Right ventricle myocardium superior (tissue), 1 donor: ENCODE results near the gene S100A7A. TPM values are rescaled to one million over a fixed set of nuclear protein-coding genes. Genes with fewer than 3 reads are reported as not detected.

ENCODE experiments used
- ATAC-seq: fragments of 200-7000 bp; cut with Tn5 transposase; one replicate; pipeline ENCODE4 v1.9.1; 2020; ENCODE audit warnings: mild to moderate bottlenecking; ENCODE audit not compliant: poor library complexity
- DNase-seq: peaks from one replicate; pipeline ENCODE4 v3.0.0-alpha.2; 2020
- intact Hi-C: fragments of 100-400 bp; cut with DNase I; formaldehyde crosslinking; loops from one replicate; pipeline ENCODE4 v1.11.2; 2022
- long read RNA-seq: library from polyadenylated mRNA; unstranded; transcript quantifications from one replicate; pipeline ENCODE4 v2.0.0, GENCODE V29; 2021
- total RNA-seq: library from RNA; stranded (reverse); fragmentation: NEBNext Ultra II Directional; extraction: Animal tissue kit (Norgen Biotek cat#: 25700); gene quantifications from one replicate; pipeline ENCODE4 v1.2.1, GENCODE V29; 2021
- donor health status: DM: no; HTN: yes; CAD: no; lungs with severe emphysema.

The S100A7A gene
- not detected for total RNA-seq
- long read RNA-seq, result 0 reads

GRCh38 chr1:153415850-153416570 is at the start of gene S100A7A:
TSS of gene S100A7A (plus strand) at chr1:153416520. CDS start at chr1:153418083, 1,563 bp downstream.
- ATAC-seq (no peak), DNase-seq (no peak)
- intact Hi-C loops, result no loop called here

- intact Hi-C loops, result no loop called here
- DNase-seq, result no peak
- no peak for ATAC-seq
These were observed 49.2 kb upstream of the S100A7A start for GRCh38 chr1:153367090-153367489.

- intact Hi-C loops, result no loop called here
- DNase-seq, result no peak
- ATAC-seq, result peak; percentile 59
These were observed 47.8 kb upstream of the S100A7A start for GRCh38 chr1:153368495-153368894.

GRCh38 chr1:153370146-153370545 is 46.2 kb upstream of the S100A7A start:
- ATAC-seq (no peak), DNase-seq (no peak)
- intact Hi-C loops, result no loop called here

- no peak for ATAC-seq
- intact Hi-C loops, result no loop called here
- no peak for DNase-seq
These were observed 45.1 kb upstream of the S100A7A start for GRCh38 chr1:153371231-153371630.

GRCh38 chr1:153372571-153372970 is 43.7 kb upstream of the S100A7A start:
- intact Hi-C loops, result no loop called here
- DNase-seq, result no peak
- no peak for ATAC-seq

GRCh38 chr1:153374071-153374470 is 42.2 kb upstream of the S100A7A start:
- DNase-seq (no peak), ATAC-seq (peak; percentile 29)
- intact Hi-C loops, result no loop called here

GRCh38 chr1:153375511-153375910 is 40.8 kb upstream of the S100A7A start, which contains the start of gene S100A12:
TSS of gene S100A12 (minus strand) at chr1:153375621. CDS start at chr1:153374592, 1,029 bp downstream.
- intact Hi-C loops, result no loop called here
- no peak for DNase-seq
- no peak for ATAC-seq

GRCh38 chr1:153379591-153379990 is 36.7 kb upstream of the S100A7A start:
- intact Hi-C loops, result no loop called here
- DNase-seq, result no peak
- ATAC-seq, result no peak

GRCh38 chr1:153380711-153381110 is 35.6 kb upstream of the S100A7A start:
- DNase-seq, result no peak
- intact Hi-C loops, result no loop called here

GRCh38 chr1:153384958-153385580 is 31.3 kb upstream of the S100A7A start:
- peak; percentile 11 for ATAC-seq
- intact Hi-C loops, result no loop called here
- no peak for DNase-seq

More at GRCh38 chr1:153380711-153381110, 35.6 kb upstream of the S100A7A start:
- ATAC-seq, result no peak

GRCh38 chr1:153386500-153386901 is 29.8 kb upstream of the S100A7A start:
- ATAC-seq, result peak; percentile 69
- intact Hi-C loops, result no loop called here

GRCh38 chr1:153387001-153387400 is 29.3 kb upstream of the S100A7A start:
- no peak for ATAC-seq
- no peak for DNase-seq
- intact Hi-C loops, result no loop called here

More at GRCh38 chr1:153386500-153386901, 29.8 kb upstream of the S100A7A start:
- DNase-seq, result peak; percentile 75

- no peak for DNase-seq
- intact Hi-C loops, result no loop called here
- no peak for ATAC-seq
These were observed 28.5 kb upstream of the S100A7A start for GRCh38 chr1:153387785-153388184.

GRCh38 chr1:153389401-153389800 is 26.9 kb upstream of the S100A7A start:
- DNase-seq, result no peak
- no peak for ATAC-seq
- intact Hi-C loops, result no loop called here

GRCh38 chr1:153389973-153390879 is 26.1 kb upstream of the S100A7A start:
- intact Hi-C loops, result no loop called here
- no peak for DNase-seq
- peak; percentile 11 for ATAC-seq

- ATAC-seq, result peak; percentile 91
- intact Hi-C loops, result no loop called here
- peak; percentile 90 for DNase-seq
These were observed 25.2 kb upstream of the S100A7A start, which contains the start of gene S100A8 for GRCh38 chr1:153390938-153391710. TSS of gene S100A8 (minus strand) at chr1:153391073. CDS start at chr1:153390535, 538 bp downstream.

GRCh38 chr1:153392258-153392657 is 24.1 kb upstream of the S100A7A start:
- no peak for ATAC-seq
- DNase-seq, result no peak
- intact Hi-C loops, result no loop called here
